ENCODE data around the gene CBL. TPM values are rescaled to one million over a fixed set of nuclear protein-coding genes. Genes with fewer than 3 reads are reported as not detected.

The CBL gene
- 19.1 and 19.2 TPM in 2 replicates for total RNA-seq (2014; rRNA removed; shearing (Covaris generic))
- total RNA-seq (2022): 58.9 and 59.1 TPM in 2 replicates
- Bru-seq, nascent RNA: percentile 87 among the genes with signal in this experiment
- BruChase-seq, experiment 1, labeled RNA remaining after a 6-hour chase: percentile 91 among the genes with signal in this experiment
- BruChase-seq, experiment 2, labeled RNA remaining after a 2-hour chase: percentile 92 among the genes with signal in this experiment
- long read RNA-seq, full-length matches to known transcripts: 2 of 27 reads
- long read RNA-seq, partial matches to known transcripts: 6 of 27 reads
- long read RNA-seq, other reads (novel, unspliced or antisense): 19 of 27 reads

GRCh38 chr11:119205574-119206510 is at the start of gene CBL:
TSS of gene CBL (plus strand) at chr11:119206339. CDS start at chr11:119206418, 79 bp downstream.
- CTCF ChIA-PET (ENCODE audit: unreplicated experiment): interaction anchor here (0.6 to 1.5 kb wide), 5 partner anchors 9 to 168 kb away, joined by 3 to 24 read pairs (median 5); no protein-coding TSS in a partner anchor
- Histone ChIP-seq H3K4me2 (ENCODE audit: low read length) (peak within 1 kb of the TSS; percentile 83), H3K36me3 (ENCODE audit: insufficient read depth, low read length) (peaks cover 10% of the 10 kb centered on the region), H2AFZ (ENCODE audit: low read length) (peak within 1 kb of the TSS; percentile 97), H4K20me1 (ENCODE audit: insufficient read depth, low read length) (no peaks in the 10 kb centered on the region; the same call in 1 of the 2 replicates), H3K4me3 (ENCODE audit: low read depth, low read length, poor library complexity, severe bottlenecking) (peak within 1 kb of the TSS; percentile 100), H3K4me1 (ENCODE audit: insufficient read depth, low read length, poor library complexity, severe bottlenecking) (peaks cover 31% of the 10 kb centered on the region), H3K27ac (ENCODE audit: low read depth, low read length, poor library complexity, severe bottlenecking) (peak within 1 kb of the TSS; percentile 78), H3K79me2 (ENCODE audit: insufficient read depth, low read depth, low read length) (peaks cover 41% of the 10 kb centered on the region), H3K9me2 (ENCODE audit: insufficient read depth, low read length) (no peaks in the 10 kb centered on the region), H3K9me3 (ENCODE audit: low read length) (no peaks in the 10 kb centered on the region)
- no TSS peak for BruUV-seq (replicated peaks)
- intact Hi-C loops (cut with micrococcal nuclease; ENCODE audit: unreplicated experiment): loop anchor here (1.0 to 2.0 kb wide), 4 partner anchors 38 to 117 kb away; no protein-coding TSS in a partner anchor
- TF ChIP-seq CTCF (conservative IDR thresholded peaks at IDR 0.05; ENCODE audit: low read length) (peak; percentile 89), EZH2phosphoT487 (IDR thresholded peaks at IDR 0.05; ENCODE audit: borderline replicate concordance, low read depth, low read length) (no peak)
- POLR2A ChIA-PET: interaction anchor here (0.7 to 1.7 kb wide), 15 partner anchors 9 to 107 kb away, joined by 3 to 18 read pairs (median 3); partner anchors contain the start of gene HINFP
- peak; percentile 92 for DNase-seq (ENCODE audit: low spot score)

- Histone ChIP-seq H3K9me2 (ENCODE audit: insufficient read depth, low read length) (no peaks in the 10 kb centered on the region), H3K9me3 (ENCODE audit: low read length) (no peaks in the 10 kb centered on the region), H3K4me1 (ENCODE audit: insufficient read depth, low read length, poor library complexity, severe bottlenecking) (peaks cover 5% of the 10 kb centered on the region), H3K4me2 (ENCODE audit: low read length) (no peak overlapping the region), H3K36me3 (ENCODE audit: insufficient read depth, low read length) (no peaks in the 10 kb centered on the region), H4K20me1 (ENCODE audit: insufficient read depth, low read length) (no peaks in the 10 kb centered on the region), H3K27ac (ENCODE audit: low read depth, low read length, poor library complexity, severe bottlenecking) (no peak overlapping the region), H3K79me2 (ENCODE audit: insufficient read depth, low read depth, low read length) (no peaks in the 10 kb centered on the region), H3K4me3 (ENCODE audit: low read depth, low read length, poor library complexity, severe bottlenecking) (no peak overlapping the region), H2AFZ (ENCODE audit: low read length) (no peak overlapping the region)
- BruUV-seq (replicated peaks): no TSS peak
- CTCF ChIA-PET (ENCODE audit: unreplicated experiment): interaction anchor here (0.8 kb wide), 1 partner anchor 47 kb away, joined by 3 read pairs; no protein-coding TSS in a partner anchor
- DNase-seq (ENCODE audit: low spot score): no peak
- TF ChIP-seq EZH2phosphoT487 (IDR thresholded peaks at IDR 0.05; ENCODE audit: borderline replicate concordance, low read depth, low read length) (no peak), CTCF (conservative IDR thresholded peaks at IDR 0.05; ENCODE audit: low read length) (no peak)
- POLR2A ChIA-PET: interaction anchor here (0.9 to 1.2 kb wide), 3 partner anchors 9 to 44 kb away, joined by 3 to 5 read pairs (median 3); no protein-coding TSS in a partner anchor
- intact Hi-C loops (cut with micrococcal nuclease; ENCODE audit: unreplicated experiment): no loop called here
These were observed 49.6 kb upstream of the CBL start for GRCh38 chr11:119156496-119156895.
